Prostate gland (tissue), 2 donors: ENCODE data around the gene FGG. TPM values are rescaled to one million over a fixed set of nuclear protein-coding genes. Genes with fewer than 3 reads are reported as not detected.

Experiments used
- DNase-seq: peaks from one replicate; pipeline ENCODE4 v3.0.0-alpha.2; 2019; ENCODE audit warnings: low spot score
- H3K27ac ChIP-seq, 2 donors: fragments of 200-600 bp; sonication (generic); 2 replicates each; pipeline ENCODE4 v1.5.1; 2017 to 2019
- H3K27me3 ChIP-seq: fragments of 200-600 bp; sonication (generic); replicated peaks from 2 replicates; pipeline ENCODE4 v1.5.1; 2019; ENCODE audit not compliant: insufficient read depth
- H3K36me3 ChIP-seq, 2 donors: fragments of 200-600 bp; sonication (generic); 1 replicate in 1 of 2; 2 replicates in 1 of 2; pipeline versions ENCODE4 v1.5.1 to v1.8.1; 2017 to 2019
- H3K4me1 ChIP-seq: fragments of 200-600 bp; sonication (generic); replicated peaks from 2 replicates; pipeline ENCODE4 v1.5.1; 2019
- H3K4me3 ChIP-seq, 2 donors: fragments of 200-600 bp; sonication (generic); 2 replicates each; pipeline ENCODE4 v1.5.1; 2017 to 2019
- H3K9me3 ChIP-seq: fragments of 200-600 bp; sonication (generic); 2 replicates; pipeline ENCODE4 v1.5.1; 2017
- POLR2A ChIP-seq: fragments of 450-650 bp; IDR thresholded peaks from one replicate; pipeline ENCODE4 v1.6.1; 2016; ENCODE audit warnings: antibody characterized with exemption, mild to moderate bottlenecking
- POLR2AphosphoS5 ChIP-seq: sonication (generic); formaldehyde crosslinking; IDR thresholded peaks from one replicate; pipeline ENCODE4 v1.6.1; 2017; ENCODE audit warnings: antibody characterized with exemption
- WGBS: methylation state at CpG from one replicate; pipeline ENCODE4 v1.1.5; 2018; 5-methylcytosine and 5-hydroxymethylcytosine counted together
- intact Hi-C: fragments of 100-400 bp; cut with DNase I; formaldehyde crosslinking; loops from one replicate; pipeline ENCODE4 v1.14.2; 2022
- total RNA-seq, 2 donors: library from RNA; depleted of rRNA; stranded (reverse); fragments of >200 nt; gene quantifications; one replicate each; pipeline ENCODE4 v1.1.0, GENCODE V29; 2016
- TF ChIP-seq, protein P1 (sequence below), 4 experiments: fragments of 200-600 bp in 2 of 4; fragments of 450-650 bp in 2 of 4; sonication (generic) in 2 of 4; IDR thresholded peaks; 1 replicate in 3 of 4; 2 replicates in 1 of 4; pipeline ENCODE4 v1.5.1; 2016 to 2019; ENCODE audit warnings: antibody characterized with exemption in 4 of 4, mild to moderate bottlenecking in 2 of 4, moderate library complexity in 2 of 4

Gene FGG
- total RNA-seq, 2 donors from 2014 or later = not detected

DNA sequence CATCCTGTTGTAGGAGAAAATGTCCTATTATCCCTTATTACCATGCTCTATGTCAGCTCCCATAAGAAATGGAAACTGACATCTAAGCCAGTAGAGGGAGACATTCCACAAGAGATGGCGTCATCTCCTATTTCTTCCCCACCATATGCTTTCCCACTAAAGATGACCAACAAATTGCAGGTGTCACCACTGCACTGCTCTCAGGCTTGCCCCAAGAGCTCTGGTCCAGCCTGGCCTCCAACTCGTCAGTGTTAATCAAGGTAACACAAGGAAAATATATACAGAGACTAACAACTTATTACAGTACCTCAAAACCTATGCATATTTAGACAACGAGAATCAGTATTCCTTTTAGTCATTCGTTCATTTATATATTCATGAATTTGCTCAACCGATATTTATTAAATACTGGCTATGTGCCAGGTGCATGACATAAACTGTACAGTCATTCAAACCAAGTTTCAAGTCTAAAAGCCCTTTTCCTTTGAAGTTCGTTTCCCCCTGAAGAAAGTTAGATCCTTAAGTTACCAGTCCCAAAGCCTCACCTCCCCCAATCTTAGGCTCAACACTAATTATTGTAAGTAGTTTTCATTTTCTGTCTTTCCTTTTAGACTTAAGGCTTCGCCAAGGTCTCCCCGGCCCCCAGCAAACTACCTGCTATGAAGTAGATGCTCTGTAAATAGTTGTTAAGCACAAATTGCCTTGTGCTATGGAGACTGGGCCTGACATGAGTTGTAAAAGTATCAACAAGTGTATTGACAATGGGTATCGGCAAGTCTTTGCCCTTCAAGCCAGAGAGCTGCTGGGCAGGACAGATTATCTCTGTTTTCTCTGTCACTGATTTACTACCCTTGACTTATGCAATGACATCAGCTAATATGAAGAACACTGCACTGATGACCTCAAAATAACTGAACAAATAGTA, 52.7 kb downstream of the FGG start:
- H3K27me3 ChIP-seq = no peaks in the 10 kb centered on the region

DNA sequence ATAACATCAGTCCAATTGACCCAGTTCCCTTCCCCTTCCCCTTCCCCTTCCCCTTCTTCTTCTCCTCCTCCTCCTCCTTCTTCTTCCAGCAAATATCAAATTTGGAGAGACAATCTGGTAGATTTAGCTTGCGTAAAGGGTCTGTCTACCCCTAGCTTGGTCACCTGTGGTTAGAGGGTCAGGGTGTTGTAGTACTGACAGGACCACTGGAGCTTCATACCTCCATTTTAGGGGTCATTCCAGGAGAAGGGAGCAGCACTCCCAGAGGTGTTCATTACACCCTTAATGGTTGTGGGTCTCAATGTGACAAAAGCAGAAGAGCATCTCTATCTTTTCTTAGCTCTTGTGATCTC, 53.3 kb downstream of the FGG start:
- TF ChIP-seq POLR2A = no peak
- TF ChIP-seq POLR2AphosphoS5 = no peak
- TF ChIP-seq, protein P1, sequence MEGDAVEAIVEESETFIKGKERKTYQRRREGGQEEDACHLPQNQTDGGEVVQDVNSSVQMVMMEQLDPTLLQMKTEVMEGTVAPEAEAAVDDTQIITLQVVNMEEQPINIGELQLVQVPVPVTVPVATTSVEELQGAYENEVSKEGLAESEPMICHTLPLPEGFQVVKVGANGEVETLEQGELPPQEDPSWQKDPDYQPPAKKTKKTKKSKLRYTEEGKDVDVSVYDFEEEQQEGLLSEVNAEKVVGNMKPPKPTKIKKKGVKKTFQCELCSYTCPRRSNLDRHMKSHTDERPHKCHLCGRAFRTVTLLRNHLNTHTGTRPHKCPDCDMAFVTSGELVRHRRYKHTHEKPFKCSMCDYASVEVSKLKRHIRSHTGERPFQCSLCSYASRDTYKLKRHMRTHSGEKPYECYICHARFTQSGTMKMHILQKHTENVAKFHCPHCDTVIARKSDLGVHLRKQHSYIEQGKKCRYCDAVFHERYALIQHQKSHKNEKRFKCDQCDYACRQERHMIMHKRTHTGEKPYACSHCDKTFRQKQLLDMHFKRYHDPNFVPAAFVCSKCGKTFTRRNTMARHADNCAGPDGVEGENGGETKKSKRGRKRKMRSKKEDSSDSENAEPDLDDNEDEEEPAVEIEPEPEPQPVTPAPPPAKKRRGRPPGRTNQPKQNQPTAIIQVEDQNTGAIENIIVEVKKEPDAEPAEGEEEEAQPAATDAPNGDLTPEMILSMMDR (IDR thresholded peaks at IDR 0.05) = no peak
- Histone ChIP-seq H3K9me3 (no peaks in the 10 kb centered on the region), H3K27me3 (no peaks in the 10 kb centered on the region), H3K4me3 (no peak overlapping the region), H3K36me3 (no peaks in the 10 kb centered on the region), H3K4me1 (no peaks in the 10 kb centered on the region), H3K27ac (no peak overlapping the region)
- 92% methylated on average over 1 of the region's 1 CpG for WGBS
- no peak for DNase-seq
- intact Hi-C loops = loop anchor here (10.0 kb wide), 1 partner anchor 216 kb away; no protein-coding TSS in a partner anchor

More for the DNA sequence above, 52.7 kb downstream of the FGG start:
- H3K27ac ChIP-seq = no peak overlapping the region
- no peaks in the 10 kb centered on the region for H3K9me3 ChIP-seq
- 59% methylated on average over 9 of the region's 9 CpGs for WGBS
- no peak for DNase-seq
- no peaks in the 10 kb centered on the region for H3K4me1 ChIP-seq
- TF ChIP-seq POLR2AphosphoS5 (no peak), POLR2A (no peak)
- TF ChIP-seq, protein P1 (IDR thresholded peaks at IDR 0.05) = peak in 3 of 4 experiments; percentile 11 to 38 (median 33)
- H3K36me3 ChIP-seq = no peaks in the 10 kb centered on the region
- H3K4me3 ChIP-seq = no peak overlapping the region
- intact Hi-C loops = loop anchor here (10.0 kb wide), 1 partner anchor 215 kb away; no protein-coding TSS in a partner anchor

Other genes with a start within 250 kb of the FGG start
- 1 to 10 TPM; 1.8 to 2.2 TPM for gene DCHS2, start 120.9 kb downstream of the FGG start, total RNA-seq
- 10 to 100 TPM; 28.2 to 48.3 TPM for gene PLRG1, start 62.3 kb downstream of the FGG start, total RNA-seq
- gene FGB, start 49.6 kb downstream of the FGG start, total RNA-seq = not detected
- under 1 TPM in 1 of 2 donors, not detected in 1; 0.68 TPM for gene FGA, start 21.9 kb downstream of the FGG start, total RNA-seq
- gene LRAT, start 131.3 kb upstream of the FGG start, total RNA-seq = 1 to 10 TPM in 1 of 2 donors, under 1 TPM in 1; 0.64 to 3.0 TPM
- gene RBM46, start 168.6 kb upstream of the FGG start, total RNA-seq = 10 to 100 TPM in 1 of 2 donors, not detected in 1; 11.9 TPM